Choroid plexus epithelial cell (primary cell): ENCODE measurements around the gene MACC1.

Source experiments
- DNase-seq: peaks from one replicate; pipeline ENCODE4 v3.0.0-alpha.2; 2010; ENCODE audit warnings: low read depth
- H3K4me3 ChIP-seq: 2 replicates; pipeline ENCODE4 v1.5.1; 2011; ENCODE audit warnings: low read depth, mild to moderate bottlenecking, control low read depth, low read length, moderate library complexity
- CTCF ChIP-seq: conservative IDR thresholded peaks from 2 replicates; pipeline ENCODE4 v1.5.1; 2011; ENCODE audit warnings: low read depth, mild to moderate bottlenecking, control low read depth, inconsistent platforms, low read length, moderate library complexity

MACC1 gene

GRCh38 chr7:20246236-20246635 lies 29.1 kb upstream of the MACC1 start:
- H3K4me3 ChIP-seq = no peak overlapping the region
- DNase-seq = no peak
- no peak for TF ChIP-seq CTCF

GRCh38 chr7:20244334-20245120 lies 27.3 kb upstream of the MACC1 start:
- no peak for TF ChIP-seq CTCF
- no peak for DNase-seq
- H3K4me3 ChIP-seq = no peak overlapping the region

- TF ChIP-seq CTCF = no peak
- no peak overlapping the region for H3K4me3 ChIP-seq
- no peak for DNase-seq
Observed at GRCh38 chr7:20241911-20242261, 24.7 kb upstream of the MACC1 start.

GRCh38 chr7:20241194-20241910 lies 24.2 kb upstream of the MACC1 start:
- DNase-seq = peak; percentile 71
- TF ChIP-seq CTCF = no peak
- no peak overlapping the region for H3K4me3 ChIP-seq

GRCh38 chr7:20240080-20240926 lies 23.1 kb upstream of the MACC1 start:
- no peak for TF ChIP-seq CTCF
- DNase-seq = no peak
- no peak overlapping the region for H3K4me3 ChIP-seq

GRCh38 chr7:20238754-20239324 lies 21.7 kb upstream of the MACC1 start:
- TF ChIP-seq CTCF = no peak
- no peak overlapping the region for H3K4me3 ChIP-seq
- DNase-seq = no peak
